GM12878 (cell line): ENCODE measurements around the gene MYRF.

Experiments used
- EP300 ChIP-seq, 2 experiments: fragments of 150-350 bp in 1 of 2; IDR thresholded peaks; 2 replicates each; pipeline ENCODE4 v1.6.1; 2011 to 2012; ENCODE audit warnings: low read depth in 2 of 2, low read length in 2 of 2, borderline replicate concordance in 1 of 2, improper control_type of control experiment in 1 of 2, inconsistent platforms in 1 of 2; ENCODE audit not compliant: control insufficient read depth in 1 of 2
- NRF1 ChIP-seq: conservative IDR thresholded peaks from 2 replicates; pipeline ENCODE4 v1.6.1; 2011; ENCODE audit warnings: mild to moderate bottlenecking, low read depth, low read length, improper control_type of control experiment
- YY1 ChIP-seq: IDR thresholded peaks from 2 replicates; pipeline ENCODE4 v1.6.1; 2011; ENCODE audit warnings: low read depth, mild to moderate bottlenecking, low read length

DNA sequence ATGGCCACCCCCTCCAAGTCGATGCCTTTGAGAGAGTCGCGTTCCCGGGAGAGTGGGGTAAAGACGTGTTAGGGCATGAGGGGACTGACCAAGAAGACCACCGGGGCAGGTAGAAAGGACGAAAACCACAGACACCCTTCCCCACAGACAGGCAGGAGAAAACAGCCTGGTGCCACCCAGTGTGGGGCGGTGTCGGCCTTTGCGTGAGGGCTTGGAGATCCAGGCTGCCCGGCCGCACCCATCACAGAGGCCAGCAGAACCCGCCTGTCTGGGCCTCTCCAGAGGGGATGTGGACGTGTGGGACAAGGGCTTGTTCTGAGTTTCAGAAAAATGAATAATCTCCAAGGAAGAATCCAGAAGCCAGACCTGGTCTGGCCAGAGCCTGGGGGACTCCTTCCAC, 41.4 kb upstream of the MYRF start:
- TF ChIP-seq YY1, result no peak
- TF ChIP-seq EP300 (IDR thresholded peaks at IDR 0.05; ENCODE audit: borderline replicate concordance in 1 of 2, control insufficient read depth in 1 of 2, low read depth in 2 of 2, low read length in 2 of 2), result no peak
- TF ChIP-seq NRF1, result no peak
